Liver (tissue), 9 donors: ENCODE data around the gene TP53AIP1. TPM values are rescaled to one million over a fixed set of nuclear protein-coding genes. Genes with fewer than 3 reads are reported as not detected.

Experiments used
- DNase-seq: peaks from one replicate; pipeline ENCODE4 v3.0.0-alpha.2; 2017; ENCODE audit warnings: low spot score
- H3K27ac ChIP-seq, 2 donors: one replicate each; pipeline ENCODE4 v1.7.0; 2013; ENCODE audit warnings: inconsistent platforms in 2 of 2, low read length in 2 of 2, control low read depth in 1 of 2, low read depth in 1 of 2, mild to moderate bottlenecking in 1 of 2
- H3K27me3 ChIP-seq, 4 donors: one replicate each; pipeline versions ENCODE4 v1.6.1 to v1.7.0; 2013; ENCODE audit warnings: low read length in 3 of 4, inconsistent platforms in 1 of 4, mild to moderate bottlenecking in 1 of 4, moderate library complexity in 1 of 4; ENCODE audit not compliant: control insufficient read depth in 4 of 4, insufficient read depth in 4 of 4
- H3K36me3 ChIP-seq, 4 donors: one replicate each; pipeline versions ENCODE4 v1.6.1 to v1.7.0; 2013; ENCODE audit warnings: low read length in 3 of 4, mild to moderate bottlenecking in 3 of 4, low read depth in 1 of 4, moderate library complexity in 1 of 4; ENCODE audit not compliant: control insufficient read depth in 4 of 4, insufficient read depth in 3 of 4
- H3K4me1 ChIP-seq, 4 donors: one replicate each; pipeline versions ENCODE4 v1.6.1 to v1.7.0; 2013; ENCODE audit warnings: low read length in 3 of 4, mild to moderate bottlenecking in 3 of 4, moderate library complexity in 1 of 4; ENCODE audit not compliant: control insufficient read depth in 4 of 4, insufficient read depth in 4 of 4
- H3K4me3 ChIP-seq, 3 donors: one replicate each; pipeline versions ENCODE4 v1.6.1 to v1.7.0; 2013; ENCODE audit warnings: low read length in 3 of 3, control low read depth in 1 of 3, low read depth in 1 of 3, mild to moderate bottlenecking in 1 of 3
- H3K9ac ChIP-seq, 2 donors: one replicate each; pipeline ENCODE4 v1.7.0; 2013; ENCODE audit warnings: low read length in 2 of 2, mild to moderate bottlenecking in 2 of 2, moderate library complexity in 2 of 2, control low read depth in 1 of 2, low read depth in 1 of 2
- H3K9me3 ChIP-seq, 4 donors: one replicate each; pipeline versions ENCODE4 v1.6.1 to v1.7.0; 2013; ENCODE audit warnings: low read length in 3 of 4; ENCODE audit not compliant: control insufficient read depth in 4 of 4
- ATF3 ChIP-seq: IDR thresholded peaks from 2 replicates; pipeline ENCODE4 v1.6.1; 2016; ENCODE audit warnings: antibody characterized with exemption
- CTCF ChIP-seq: fragments of 150-350 bp; IDR thresholded peaks from 2 replicates; pipeline ENCODE4 v1.5.1; 2017; ENCODE audit warnings: improper control_type of control experiment, low read depth, low read length; ENCODE audit not compliant: missing input control
- EGR1 ChIP-seq, 2 donors: IDR thresholded peaks; 2 replicates each; pipeline ENCODE4 v1.6.1; 2016 to 2018; ENCODE audit warnings: antibody characterized with exemption in 2 of 2, low read depth in 2 of 2
- FOXA1 ChIP-seq: IDR thresholded peaks from 2 replicates; pipeline ENCODE4 v1.6.1; 2016; ENCODE audit warnings: antibody characterized with exemption
- GABPA ChIP-seq, 2 donors: IDR thresholded peaks in 1 of 2; conservative IDR thresholded peaks in 1 of 2; 2 replicates each; pipeline ENCODE4 v1.6.1; 2016; ENCODE audit warnings: antibody characterized with exemption in 2 of 2, mild to moderate bottlenecking in 1 of 2, moderate library complexity in 1 of 2
- HNF4A ChIP-seq, 2 donors: conservative IDR thresholded peaks; 2 replicates each; pipeline ENCODE4 v1.6.1; 2016; ENCODE audit warnings: antibody characterized with exemption in 2 of 2, mild to moderate bottlenecking in 2 of 2
- HNF4G ChIP-seq: IDR thresholded peaks from 2 replicates; pipeline ENCODE4 v1.6.1; 2016; ENCODE audit warnings: antibody characterized with exemption
- JUND ChIP-seq, 2 donors: IDR thresholded peaks; 2 replicates each; pipeline ENCODE4 v1.6.1; 2016; ENCODE audit warnings: antibody characterized with exemption in 2 of 2
- MAX ChIP-seq: IDR thresholded peaks from 2 replicates; pipeline ENCODE4 v1.6.1; 2016; ENCODE audit warnings: antibody characterized with exemption
- NR2F2 ChIP-seq: IDR thresholded peaks from 2 replicates; pipeline ENCODE4 v1.6.1; 2016; ENCODE audit warnings: antibody characterized with exemption
- REST ChIP-seq: IDR thresholded peaks from 2 replicates; pipeline ENCODE4 v1.6.1; 2016; ENCODE audit warnings: antibody characterized with exemption, mild to moderate bottlenecking
- RXRA ChIP-seq, 2 donors: IDR thresholded peaks; 2 replicates each; pipeline ENCODE4 v1.6.1; 2017 to 2018; ENCODE audit warnings: antibody characterized with exemption in 2 of 2, mild to moderate bottlenecking in 1 of 2
- SP1 ChIP-seq: IDR thresholded peaks from 2 replicates; pipeline ENCODE4 v1.6.1; 2018; ENCODE audit warnings: antibody characterized with exemption, mild to moderate bottlenecking
- YY1 ChIP-seq: IDR thresholded peaks from 2 replicates; pipeline ENCODE4 v1.6.1; 2016; ENCODE audit warnings: antibody characterized with exemption, mild to moderate bottlenecking
- ZBTB33 ChIP-seq: IDR thresholded peaks from 2 replicates; pipeline ENCODE4 v1.6.1; 2016; ENCODE audit warnings: antibody characterized with exemption
- WGBS: extraction: QIAGEN DNeasy Blood & Tissue Kit; methylation state at CpG from one replicate; pipeline ENCODE4 v1.1.7; 2013; 5-methylcytosine and 5-hydroxymethylcytosine counted together
- polyA plus RNA-seq, 2 donors: library from polyadenylated mRNA; stranded (reverse) in 1 of 2; unstranded in 1 of 2; fragments of 200-250 nt in 1 of 2; fragments of >200 nt in 1 of 2; fragmentation: Nextera tagmentation in 1 of 2; extraction: Ambion mirVana in 1 of 2; gene quantifications; one replicate each; pipeline versions ENCODE4 v1.2.1 to v1.2.3, GENCODE V29; 2013 to 2015
- total RNA-seq, 2 donors: library from RNA; depleted of rRNA; stranded (reverse); fragments of >200 nt; gene quantifications; one replicate each; pipeline ENCODE4 v1.2.3, GENCODE V29; 2014
- donor health status: healthy.
- donor health status: healthy.
- donor health status: healthy.
- donor health status: healthy.
- donor health status: healthy.

Gene TP53AIP1
- total and polyA plus RNA-seq, 4 donors = 0.08 TPM; not detected in 3

GRCh38 chr11:128924104-128924503 is 18.6 kb downstream of the TP53AIP1 start:
- DNase-seq = no peak
- Histone ChIP-seq H3K27me3 (peaks cover 0 to 6% (median 0%) of the 10 kb centered on the region in 4 donors), H3K36me3 (no peaks in the 10 kb centered on the region), H3K4me3 (no peak overlapping the region), H3K4me1 (no peaks in the 10 kb centered on the region), H3K27ac (no peak overlapping the region), H3K9me3 (no peaks in the 10 kb centered on the region), H3K9ac (no peak overlapping the region)
- whole genome bisulfite sequencing = 88% methylated on average over 7 of the region's 7 CpGs
- TF ChIP-seq YY1 (no peak), HNF4G (no peak), CTCF (no peak), RXRA (IDR thresholded peaks at IDR 0.05) (no peak), NR2F2 (no peak), FOXA1 (no peak), REST (no peak), MAX (no peak), SP1 (no peak), ZBTB33 (no peak), EGR1 (IDR thresholded peaks at IDR 0.05; ENCODE audit: low read depth in 2 of 2) (no peak)

GRCh38 chr11:128921793-128922192 is 20.9 kb downstream of the TP53AIP1 start:
- H3K4me1 ChIP-seq = no peaks in the 10 kb centered on the region
- no peaks in the 10 kb centered on the region for H3K36me3 ChIP-seq
- 82% methylated on average over 4 of the region's 4 CpGs for WGBS
- H3K4me3 ChIP-seq = no peak overlapping the region
- H3K9ac ChIP-seq = no peak overlapping the region
- no peaks in the 10 kb centered on the region for H3K9me3 ChIP-seq
- H3K27me3 ChIP-seq = peaks cover 0 to 6% (median 0%) of the 10 kb centered on the region in 4 donors
- no peak for DNase-seq
- TF ChIP-seq ZBTB33 = no peak
- TF ChIP-seq FOXA1 = no peak
- no peak for TF ChIP-seq HNF4G
- no peak for TF ChIP-seq ATF3
- TF ChIP-seq HNF4A (conservative IDR thresholded peaks at IDR 0.05) = no peak
- no peak for TF ChIP-seq SP1
- no peak for TF ChIP-seq JUND (IDR thresholded peaks at IDR 0.05)
- no peak for TF ChIP-seq RXRA (IDR thresholded peaks at IDR 0.05)
- no peak for TF ChIP-seq GABPA (IDR thresholded peaks at IDR 0.05 in 1 of 2, conservative IDR thresholded peaks at IDR 0.05 in 1 of 2)
- H3K27ac ChIP-seq = no peak overlapping the region
